RKO (cell line): ENCODE data around the gene IMP3.

Experiments
- DNase-seq: peaks from one replicate; pipeline ENCODE4 v3.0.0-alpha.2; 2016; ENCODE audit warnings: low spot score

Gene IMP3

GRCh38 chr15:75672646-75673425 is 32.8 kb upstream of the IMP3 start:
- no peak for DNase-seq

GRCh38 chr15:75671730-75672602 is 31.9 kb upstream of the IMP3 start:
- no peak for DNase-seq

GRCh38 chr15:75669879-75670212 is 29.8 kb upstream of the IMP3 start:
- no peak for DNase-seq

- DNase-seq = no peak
These were observed 29.3 kb upstream of the IMP3 start for GRCh38 chr15:75669191-75669878.

GRCh38 chr15:75666823-75667501 is 26.9 kb upstream of the IMP3 start:
- DNase-seq = peak; percentile 91

GRCh38 chr15:75663931-75664421 is 24.0 kb upstream of the IMP3 start:
- no peak for DNase-seq

GRCh38 chr15:75662823-75663519 is 22.9 kb upstream of the IMP3 start:
- DNase-seq = no peak

GRCh38 chr15:75661756-75662140 is 21.7 kb upstream of the IMP3 start:
- DNase-seq = no peak

- DNase-seq = no peak
These were observed 21.2 kb upstream of the IMP3 start for GRCh38 chr15:75661100-75661755.

GRCh38 chr15:75659928-75660645 is 20.1 kb upstream of the IMP3 start:
- no peak for DNase-seq

GRCh38 chr15:75659141-75659771 is 19.2 kb upstream of the IMP3 start:
- DNase-seq = no peak

GRCh38 chr15:75656813-75657212 is 16.8 kb upstream of the IMP3 start:
- no peak for DNase-seq

GRCh38 chr15:75656331-75656730 is 16.3 kb upstream of the IMP3 start:
- DNase-seq = no peak

GRCh38 chr15:75655931-75656330 is 15.9 kb upstream of the IMP3 start:
- no peak for DNase-seq

GRCh38 chr15:75654201-75654907 is 14.3 kb upstream of the IMP3 start:
- no peak for DNase-seq

- DNase-seq = no peak
These were observed 13.4 kb upstream of the IMP3 start for GRCh38 chr15:75653347-75653913.

- DNase-seq = no peak
These were observed 12.0 kb upstream of the IMP3 start for GRCh38 chr15:75651810-75652543.
